IMR-90 (cell line): ENCODE measurements around the gene FRYL. TPM values are rescaled to one million over a fixed set of nuclear protein-coding genes. Genes with fewer than 3 reads are reported as not detected.
"Not testable (repeated sequence)": the region's sequence is repeated elsewhere in the genome, so short reads cannot be mapped to it uniquely, and the experiment has no call there.

Source experiments
- ATAC-seq: fragments of 200-7000 bp; cut with Tn5 transposase; 2 replicates; pipeline ENCODE4 v1.9.1; 2020; ENCODE audit warnings: low read depth, mild to moderate bottlenecking, moderate library complexity
- BruUV-seq: library from RNA; stranded (reverse); fragments of 400-500 nt; replicated peaks from 2 replicates; lab custom pipeline; 2021; lab: Mats Ljungman, UMichigan
- CTCF ChIA-PET: fragments of 300-600 bp; formaldehyde crosslinking; extraction: SDS; loops from one replicate; lab custom pipeline; 2021; ENCODE audit warnings: antibody characterized with exemption; lab: Yijun Ruan, JAX
- POLR2A ChIA-PET: fragments of 300-600 bp; sonication (Branson Sonifier 250); formaldehyde crosslinking; loops from one replicate; lab custom pipeline; 2022; ENCODE audit warnings: antibody characterized with exemption; ENCODE audit not compliant: unreplicated experiment; lab: Charles Lee
- DNase-seq: peaks from one replicate; pipeline ENCODE4 v3.0.0; 2013
- H2AFZ ChIP-seq: replicated peaks from 2 replicates; pipeline ENCODE3; 2013; ENCODE audit warnings: low read length, mild to moderate bottlenecking; ENCODE audit not compliant: poor library complexity
- H2AK5ac ChIP-seq: 2 replicates; pipeline ENCODE4 v1.6.1; 2013; ENCODE audit warnings: low read depth, low read length, inconsistent platforms
- H2AK9ac ChIP-seq: replicated peaks from 2 replicates; pipeline ENCODE3; 2013; ENCODE audit warnings: mild to moderate bottlenecking, low read depth, low read length, moderate library complexity; ENCODE audit not compliant: poor library complexity
- H2BK120ac ChIP-seq: 2 replicates; pipeline ENCODE4 v1.6.1; 2013; ENCODE audit warnings: low read depth, low read length, inconsistent platforms
- H2BK15ac ChIP-seq: 3 replicates; pipeline ENCODE4 v1.6.1; 2013; ENCODE audit warnings: low read depth, low read length, inconsistent platforms
- H2BK20ac ChIP-seq: 2 replicates; pipeline ENCODE4 v1.6.1; 2013; ENCODE audit warnings: low read depth, mild to moderate bottlenecking, inconsistent platforms, low read length, moderate library complexity
- H2BK5ac ChIP-seq: 2 replicates; pipeline ENCODE4 v1.6.1; 2013; ENCODE audit warnings: mild to moderate bottlenecking, low read depth, low read length, inconsistent platforms; ENCODE audit not compliant: poor library complexity, severe bottlenecking
- H3K14ac ChIP-seq: replicated peaks from 2 replicates; pipeline ENCODE4 v1.6.1; 2013; ENCODE audit warnings: low read depth, low read length, inconsistent platforms
- H3K18ac ChIP-seq: 2 replicates; pipeline ENCODE4 v1.6.1; 2013; ENCODE audit warnings: low read depth, low read length, control low read depth
- H3K23ac ChIP-seq: 2 replicates; pipeline ENCODE4 v1.6.1; 2013; ENCODE audit warnings: low read depth, low read length, inconsistent platforms
- H3K27ac ChIP-seq: 2 replicates; pipeline ENCODE4 v1.5.1; 2013; ENCODE audit warnings: mild to moderate bottlenecking, control low read depth, low read length; ENCODE audit not compliant: insufficient read depth
- H3K27me3 ChIP-seq: 2 replicates; pipeline ENCODE4 v1.6.1; 2013; ENCODE audit warnings: low read length; ENCODE audit not compliant: control insufficient read depth, insufficient read depth
- H3K36me3 ChIP-seq: 2 replicates; pipeline ENCODE4 v1.6.1; 2013; ENCODE audit warnings: low read length, mixed read lengths; ENCODE audit not compliant: control insufficient read depth, insufficient read depth
- H3K4ac ChIP-seq: 2 replicates; pipeline ENCODE4 v1.6.1; 2013; ENCODE audit warnings: low read depth, low read length, inconsistent platforms
- H3K4me1 ChIP-seq: 2 replicates; pipeline ENCODE4 v1.6.1; 2013; ENCODE audit warnings: low read length, mixed read lengths; ENCODE audit not compliant: control insufficient read depth, insufficient read depth
- H3K4me2 ChIP-seq: 2 replicates; pipeline ENCODE4 v1.6.1; 2013; ENCODE audit warnings: low read depth, mild to moderate bottlenecking, control low read depth, low read length, moderate library complexity
- H3K4me3 ChIP-seq: 2 replicates; pipeline ENCODE4 v1.5.1; 2013; ENCODE audit warnings: low read depth, mild to moderate bottlenecking, control low read depth, low read length, moderate library complexity; ENCODE audit not compliant: insufficient read depth
- H3K56ac ChIP-seq: 2 replicates; pipeline ENCODE4 v1.6.1; 2013; ENCODE audit warnings: low read length, inconsistent platforms; ENCODE audit not compliant: insufficient read depth; ENCODE audit errors: extremely low read depth
- H3K79me1 ChIP-seq, 2 experiments: 2 replicates each; pipeline ENCODE4 v1.6.1; 2013; ENCODE audit warnings: low read length in 2 of 2, inconsistent platforms in 1 of 2, low read depth in 1 of 2
- H3K9ac ChIP-seq: 2 replicates; pipeline ENCODE4 v1.6.1; 2013; ENCODE audit warnings: low read depth, low read length, control low read depth
- H3K9me1 ChIP-seq: 2 replicates; pipeline ENCODE4 v1.6.1; 2013; ENCODE audit warnings: low read length, inconsistent platforms; ENCODE audit not compliant: insufficient read depth
- H3K9me3 ChIP-seq: 2 replicates; pipeline ENCODE4 v1.6.1; 2013; ENCODE audit warnings: low read length; ENCODE audit not compliant: control insufficient read depth, insufficient read depth
- H4K20me1 ChIP-seq: 2 replicates; pipeline ENCODE4 v1.6.1; 2013; ENCODE audit warnings: low read length, inconsistent platforms; ENCODE audit not compliant: insufficient read depth
- H4K5ac ChIP-seq: 2 replicates; pipeline ENCODE4 v1.6.1; 2013; ENCODE audit warnings: mild to moderate bottlenecking, low read depth, low read length, control low read depth
- H4K8ac ChIP-seq, 2 experiments: 2 replicates each; pipeline ENCODE4 v1.6.1; 2013; ENCODE audit warnings: low read depth in 2 of 2, low read length in 2 of 2, control low read depth in 1 of 2, inconsistent platforms in 1 of 2
- H4K91ac ChIP-seq: 2 replicates; pipeline ENCODE4 v1.6.1; 2013; ENCODE audit warnings: low read depth, low read length, inconsistent platforms; ENCODE audit not compliant: insufficient read depth
- WGBS, 2 experiments: methylation state at CpG; one replicate each; pipeline versions ENCODE4 v1.1.5 to v1.1.7; 2013; ENCODE audit warnings: missing lambda C conversion rate in 2 of 2; ENCODE audit not compliant: insufficient read length in 1 of 2; ENCODE audit errors: extremely low coverage in 2 of 2; 5-methylcytosine and 5-hydroxymethylcytosine counted together
- dilution Hi-C: fragments of 300-500 bp; cut with HindIII; formaldehyde crosslinking; loops from one replicate; pipeline ENCODE4 v1.14.3; 2018; ENCODE audit warnings: low sequenced_read_pairs; ENCODE audit not compliant: unreplicated experiment
- in situ Hi-C: fragments of 300-500 bp; cut with MboI; formaldehyde crosslinking; loops from 3 replicates; pipeline ENCODE4 v1.14.3; 2019; ENCODE audit warnings: low sequenced_read_pairs, inconsistent platforms, mixed read lengths
- intact Hi-C: fragments of 100-400 bp; cut with micrococcal nuclease; formaldehyde crosslinking; loops from 2 replicates; pipeline ENCODE4 v1.10.0; 2022
- polyA plus RNA-seq, 3 experiments: library from polyadenylated mRNA; depleted of rRNA; stranded (reverse); fragments of >200 nt; gene quantifications; 2 replicates each; pipeline ENCODE4 v1.2.3, GENCODE V29; 2012; ENCODE audit warnings: low replicate concordance in 1 of 3
- total RNA-seq: library from RNA; depleted of rRNA; stranded (reverse); fragments of >200 nt; gene quantifications from 2 replicates; pipeline ENCODE4 v1.2.3, GENCODE V29; 2012

FRYL gene
- total and polyA plus RNA-seq, 2 of the 4 experiments (the other 2 are of a cell fraction) = 9.9 to 77.4 TPM

GRCh38 chr4:48745223-48745622, 34.9 kb downstream of the FRYL start:
- H2AK5ac ChIP-seq, H3K4ac ChIP-seq, H3K14ac ChIP-seq, H2AK9ac ChIP-seq, H3K27me3 ChIP-seq, H3K4me3 ChIP-seq, H2BK20ac ChIP-seq, intact Hi-C loops, dilution Hi-C loops, H3K4me1 ChIP-seq, H3K18ac ChIP-seq, H4K5ac ChIP-seq, H3K4me2 ChIP-seq, H3K36me3 ChIP-seq, BruUV-seq, H3K56ac ChIP-seq, CTCF ChIA-PET, H3K27ac ChIP-seq, H4K8ac ChIP-seq, H2AFZ ChIP-seq, H3K9ac ChIP-seq, H3K23ac ChIP-seq, H3K9me3 ChIP-seq, H4K91ac ChIP-seq, ATAC-seq, DNase-seq, H2BK15ac ChIP-seq, POLR2A ChIA-PET, H2BK5ac ChIP-seq, H2BK120ac ChIP-seq: not testable (repeated sequence)
- peaks cover 13% of the 10 kb centered on the region; the same call in 1 of the 2 replicates for H3K9me1 ChIP-seq
- in situ Hi-C loops = loop anchor here (25.0 kb wide), 1 partner anchor 92 kb away; the partner anchor contains the start of gene OCIAD1
- H3K79me1 ChIP-seq = peaks cover 27 to 66% of the 10 kb centered on the region in 2 experiments
- peaks cover 32% of the 10 kb centered on the region; the same call in 1 of the 2 replicates for H4K20me1 ChIP-seq
- WGBS, 2 experiments = no CpG with 5 or more reads among the region's 5 CpGs
